K562 (cell line): ENCODE results near the gene NET1. TPM values are rescaled to one million over a fixed set of nuclear protein-coding genes. Genes with fewer than 3 reads are reported as not detected.
A peak's percentile ranks its signal among the peaks of the same experiment; 100 is the strongest.

Source experiments
- ARID3A ChIP-seq: IDR thresholded peaks from 2 replicates; pipeline ENCODE4 v1.6.1; 2012; ENCODE audit warnings: low read depth, low read length, improper control_type of control experiment, borderline replicate concordance
- BDP1 ChIP-seq: IDR thresholded peaks from 3 replicates; pipeline ENCODE4 v1.6.1; 2011; ENCODE audit not compliant: insufficient read length, insufficient read depth
- CBFA2T2 ChIP-seq: fragments of 450-650 bp; conservative IDR thresholded peaks from 2 replicates; pipeline ENCODE4 v1.6.1; 2017; ENCODE audit warnings: mild to moderate bottlenecking
- CHD1 ChIP-seq: fragments of 200-600 bp; sonication (generic); IDR thresholded peaks from one replicate; pipeline ENCODE4 v1.6.1; 2012; ENCODE audit warnings: mild to moderate bottlenecking, moderate library complexity, low read length, inconsistent platforms
- HMG20B ChIP-seq: fragments of 250-450 bp; sonication (Bioruptor Pico); IDR thresholded peaks from 2 replicates; pipeline ENCODE4 v1.5.0; 2021; ENCODE audit warnings: mild to moderate bottlenecking
- HMGXB4 ChIP-seq: sonication (generic); formaldehyde crosslinking; IDR thresholded peaks from 2 replicates; pipeline ENCODE4 v1.8.1; 2023; ENCODE audit warnings: mild to moderate bottlenecking, missing genetic modification reagents
- MEF2D ChIP-seq: conservative IDR thresholded peaks from 2 replicates; pipeline ENCODE4 v1.6.1; 2016; ENCODE audit warnings: low read depth, missing genetic modification characterization, missing compliant biosample characterization
- NCOA1 ChIP-seq: fragments of 450-650 bp; IDR thresholded peaks from 2 replicates; pipeline ENCODE4 v1.6.1; 2016; ENCODE audit warnings: low read depth
- NR2F6 ChIP-seq: fragments of 450-650 bp; formaldehyde crosslinking; IDR thresholded peaks from 2 replicates; pipeline ENCODE4 v1.4.0; 2020; ENCODE audit warnings: mild to moderate bottlenecking
- POLR2A ChIP-seq: fragments of 450-650 bp; conservative IDR thresholded peaks from 2 replicates; pipeline ENCODE4 v1.6.1; 2016
- POLR3G ChIP-seq: IDR thresholded peaks from 2 replicates; pipeline ENCODE4 v1.6.1; 2011; ENCODE audit not compliant: insufficient read length, insufficient replicate concordance; ENCODE audit errors: extremely low read depth
- RBM14 ChIP-seq: fragments of 200-400 bp; formaldehyde crosslinking; IDR thresholded peaks from 2 replicates; pipeline ENCODE4 v1.6.1; 2018; ENCODE audit warnings: low read depth, mild to moderate bottlenecking, low read length, moderate library complexity, borderline replicate concordance; ENCODE audit not compliant: insufficient read depth
- RBM17 ChIP-seq: fragments of 200-400 bp; formaldehyde crosslinking; IDR thresholded peaks from 2 replicates; pipeline ENCODE4 v1.6.1; 2017; ENCODE audit warnings: low read depth, mild to moderate bottlenecking, low read length, borderline replicate concordance
- RNF2 ChIP-seq: sonication (generic); IDR thresholded peaks from 2 replicates; pipeline ENCODE4 v1.6.1; 2016
- SREBF1 ChIP-seq: fragments of 150-350 bp; IDR thresholded peaks from 2 replicates; pipeline ENCODE4 v1.6.1; 2014; ENCODE audit warnings: antibody characterized with exemption, low read depth, low read length, borderline replicate concordance
- TEAD2 ChIP-seq: fragments of 450-650 bp; IDR thresholded peaks from 2 replicates; pipeline ENCODE4 v1.6.1; 2016; ENCODE audit warnings: missing genetic modification characterization, control low read depth, missing compliant biosample characterization
- TGIF2 ChIP-seq: sonication (generic); formaldehyde crosslinking; IDR thresholded peaks from 2 replicates; pipeline ENCODE4 v1.8.1; 2022; ENCODE audit warnings: mild to moderate bottlenecking, missing genetic modification reagents, moderate library complexity
- THRAP3 ChIP-seq: fragments of 450-650 bp; IDR thresholded peaks from 2 replicates; pipeline ENCODE4 v1.6.1; 2016; ENCODE audit warnings: mild to moderate bottlenecking, inconsistent platforms, borderline replicate concordance
- TOE1 ChIP-seq, 2 experiments: fragments of 450-650 bp in 1 of 2; sonication (generic) in 1 of 2; formaldehyde crosslinking in 1 of 2; IDR thresholded peaks; 2 replicates each; pipeline versions ENCODE4 v1.7.1 to v1.8.0; 2016 to 2022; ENCODE audit warnings: borderline replicate concordance in 2 of 2, mild to moderate bottlenecking in 2 of 2, antibody characterized with exemption in 1 of 2, inconsistent platforms in 1 of 2, low read depth in 1 of 2, missing genetic modification reagents in 1 of 2, moderate library complexity in 1 of 2
- USF1 ChIP-seq: sonication (generic); formaldehyde crosslinking; IDR thresholded peaks from 2 replicates; pipeline ENCODE4 v1.9.0; 2022; ENCODE audit warnings: mild to moderate bottlenecking, missing genetic modification reagents
- ZNF134 ChIP-seq: fragments of 250-450 bp; sonication (Bioruptor Pico); conservative IDR thresholded peaks from 2 replicates; pipeline ENCODE4 v1.4.0; 2020
- ZNF184 ChIP-seq: sonication (generic); formaldehyde crosslinking; IDR thresholded peaks from 2 replicates; pipeline ENCODE4 v1.5.0; 2020; ENCODE audit warnings: missing genetic modification reagents
- ZNF253 ChIP-seq: fragments of 250-450 bp; sonication (Bioruptor Pico); conservative IDR thresholded peaks from 2 replicates; pipeline ENCODE4 v1.6.1; 2021; ENCODE audit warnings: mild to moderate bottlenecking
- ZNF445 ChIP-seq: fragments of 250-450 bp; sonication (Bioruptor Pico); IDR thresholded peaks from 2 replicates; pipeline ENCODE4 v1.4.0; 2020; ENCODE audit warnings: low read depth, mild to moderate bottlenecking, moderate library complexity
- ZNF57 ChIP-seq: fragments of 450-650 bp; formaldehyde crosslinking; IDR thresholded peaks from 2 replicates; pipeline ENCODE4 v1.4.0; 2020; ENCODE audit warnings: mild to moderate bottlenecking, moderate library complexity
- ZNF589 ChIP-seq: fragments of 200-800 bp; sonication (Bioruptor generic); IDR thresholded peaks from 2 replicates; pipeline ENCODE4 v1.6.1; 2016; ENCODE audit warnings: low read depth, missing genetic modification characterization, missing compliant biosample characterization
- ZSCAN32 ChIP-seq: fragments of 450-650 bp; formaldehyde crosslinking; IDR thresholded peaks from 2 replicates; pipeline ENCODE4 v1.4.0; 2020; ENCODE audit warnings: mild to moderate bottlenecking, moderate library complexity
- polyA plus RNA-seq, 8 experiments: library from polyadenylated mRNA; depleted of rRNA in 4 of 8; stranded (reverse) in 5 of 8; unstranded in 3 of 8; fragments of >200 nt; fragmentation: Nextera tagmentation in 2 of 8; fragmentation: Illumina TruSeq in 1 of 8; extraction: Ambion mirVana in 2 of 8; extraction: Trizol in 1 of 8; gene quantifications; 2 replicates each; pipeline versions ENCODE4 v1.2.1 to v1.2.3, GENCODE V29; 2011 to 2014; ENCODE audit warnings: inconsistent platforms in 1 of 8, missing spikeins in 1 of 8
- total RNA-seq, 7 experiments: library from RNA; depleted of rRNA in 6 of 7; stranded (reverse); fragments of >200 nt in 6 of 7; fragmentation: Illumina TruSeq in 2 of 7; extraction: Trizol in 2 of 7; gene quantifications; 2 replicates each; pipeline versions ENCODE4 v1.2.1 to v1.2.3, GENCODE V29; 2011 to 2021; ENCODE audit warnings: low replicate concordance in 1 of 7

Gene NET1
- total and polyA plus RNA-seq, 9 of the 15 experiments (the other 6 are each of a cell fraction or from before 2014, with no cell fraction given) = 47.4 to 258 (median 106) TPM

- TF ChIP-seq BDP1 (no peak), RBM17 (no peak), POLR3G (no peak), TEAD2 (tag) (no peak), NCOA1 (no peak), ZNF445 (CRISPR knock-in tag) (no peak), SREBF1 (no peak), ZNF57 (CRISPR knock-in tag) (no peak), ZNF253 (CRISPR knock-in tag) (no peak), RNF2 (no peak), USF1 (CRISPR knock-in tag) (no peak), ARID3A (no peak), ZNF134 (no peak), TOE1 (IDR thresholded peaks at IDR 0.05; ENCODE audit: borderline replicate concordance) (no peak), TOE1 (CRISPR knock-in tag; IDR thresholded peaks at IDR 0.05; ENCODE audit: borderline replicate concordance, low read depth) (no peak), MEF2D (tag) (no peak), ZNF184 (CRISPR knock-in tag) (no peak), ZNF589 (CRISPR knock-in tag) (0 out of 2 replicates have a peak, but pooled peaks have one; percentile 67), HMGXB4 (CRISPR knock-in tag) (no peak), NR2F6 (no peak), TGIF2 (CRISPR knock-in tag) (no peak), CHD1 (peak; percentile 85), CBFA2T2 (peak; percentile 76), HMG20B (CRISPR knock-in tag) (no peak), ZSCAN32 (CRISPR knock-in tag) (no peak), POLR2A (peak; percentile 68), RBM14 (no peak), THRAP3 (no peak)
Measured at GRCh38 chr10:5477948-5478693, 65.8 kb downstream of the NET1 start (continued).
